T-cell (primary cell): Measurements from ENCODE around the gene CAD. TPM values are rescaled to one million over a fixed set of nuclear protein-coding genes. Genes with fewer than 3 reads are reported as not detected.

Experiments used
- ATAC-seq, 4 experiments: fragments of 200-7000 bp in 3 of 4; fragments of 150-1000 bp in 1 of 4; cut with Tn5 transposase; replicated peaks in 1 of 4; 1 replicate in 3 of 4; 2 replicates in 1 of 4; pipeline ENCODE4 v1.10.0; 2021; ENCODE audit warnings: moderate library complexity in 3 of 4, mild to moderate bottlenecking in 2 of 4, moderate number of reproducible peaks in 1 of 4
- CTCF ChIA-PET, 2 donors: fragments of 300-600 bp; sonication (Branson Sonifier 250); formaldehyde crosslinking; loops; one replicate each; lab custom pipeline; 2022; ENCODE audit warnings: antibody characterized with exemption in 2 of 2; lab: Charles Lee
- POLR2A ChIA-PET, 2 donors: fragments of 300-600 bp; sonication (Branson Sonifier 250); formaldehyde crosslinking; loops; one replicate each; lab custom pipeline; 2022; ENCODE audit warnings: antibody characterized with exemption in 2 of 2; lab: Charles Lee
- DNase-seq, 35 experiments: peaks; one replicate each; pipeline versions ENCODE4 v3.0.0 to v3.0.0-alpha.2; 2013 to 2023
- H3K27ac ChIP-seq: one replicate; pipeline ENCODE4 v1.5.1; 2013; ENCODE audit warnings: low read length
- H3K27me3 ChIP-seq, 2 experiments: replicated peaks in 1 of 2; 1 replicate in 1 of 2; 2 replicates in 1 of 2; pipeline versions ENCODE4 v1.6.1 to v1.7.0; 2013; ENCODE audit warnings: low read length in 1 of 2, mixed read lengths in 1 of 2; ENCODE audit not compliant: control insufficient read depth in 2 of 2, insufficient read depth in 2 of 2; ENCODE audit errors: extremely low read depth in 1 of 2
- H3K36me3 ChIP-seq, 2 donors: 1 replicate in 1 of 2; 2 replicates in 1 of 2; pipeline versions ENCODE4 v1.6.1 to v1.7.0; 2013; ENCODE audit warnings: low read length in 1 of 2; ENCODE audit not compliant: control insufficient read depth in 2 of 2, insufficient read depth in 1 of 2; ENCODE audit errors: extremely low read depth in 1 of 2
- H3K4me1 ChIP-seq, 2 experiments: 1 replicate in 1 of 2; 2 replicates in 1 of 2; pipeline versions ENCODE4 v1.6.1 to v1.7.0; 2013; ENCODE audit warnings: low read length in 2 of 2, mixed read lengths in 1 of 2; ENCODE audit not compliant: insufficient read depth in 2 of 2, control insufficient read depth in 1 of 2; ENCODE audit errors: extremely low read depth in 1 of 2
- H3K4me3 ChIP-seq, 2 donors: 1 replicate in 1 of 2; 2 replicates in 1 of 2; pipeline versions ENCODE4 v1.5.1 to v1.7.0; 2013; ENCODE audit warnings: mild to moderate bottlenecking in 2 of 2, low read length in 1 of 2, moderate library complexity in 1 of 2; ENCODE audit not compliant: control insufficient read depth in 1 of 2; ENCODE audit errors: extremely low read depth in 1 of 2
- H3K9me3 ChIP-seq: 2 replicates; pipeline ENCODE4 v1.7.0; 2013
- H3K27ac Mint-ChIP-seq, 2 donors: one replicate each; pipeline ENCODE4 v1.8.0; 2020 to 2021; ENCODE audit warnings: mild to moderate bottlenecking in 2 of 2, mixed read lengths in 2 of 2
- H3K27me3 Mint-ChIP-seq, 2 donors: one replicate each; pipeline ENCODE4 v1.8.0; 2021 to 2022; ENCODE audit warnings: mixed read lengths in 2 of 2
- H3K36me3 Mint-ChIP-seq: one replicate; pipeline ENCODE4 v1.8.0; 2021; ENCODE audit warnings: mixed read lengths
- H3K4me1 Mint-ChIP-seq, 3 donors: one replicate each; pipeline ENCODE4 v1.8.0; 2020 to 2022; ENCODE audit warnings: mixed read lengths in 3 of 3, mild to moderate bottlenecking in 1 of 3
- H3K4me3 Mint-ChIP-seq, 3 donors: one replicate each; pipeline ENCODE4 v1.8.0; 2020 to 2022; ENCODE audit warnings: mild to moderate bottlenecking in 3 of 3, mixed read lengths in 3 of 3, moderate library complexity in 3 of 3
- H3K9me3 Mint-ChIP-seq, 3 donors: one replicate each; pipeline ENCODE4 v1.8.0; 2020 to 2022; ENCODE audit warnings: mixed read lengths in 3 of 3
- WGBS: methylation state at CpG from one replicate; pipeline ENCODE4 v1.1.5; 2013; ENCODE audit warnings: missing lambda C conversion rate; ENCODE audit not compliant: insufficient coverage; 5-methylcytosine and 5-hydroxymethylcytosine counted together
- total RNA-seq, 35 experiments: library from RNA in 6 of 35; stranded (reverse) in 6 of 35; fragments of 120-200 nt in 1 of 35; gene quantifications; one replicate each; pipeline versions ENCODE4 v1.2.1 to v1.2.4 and lab custom pipeline; 2013 to 2026

Gene CAD
- total RNA-seq, 5 donors from 2014 or later (not counting 1 experiment from before 2014, with no cell fraction given): 38.5 to 78.2 (median 65.4) TPM

DNA sequence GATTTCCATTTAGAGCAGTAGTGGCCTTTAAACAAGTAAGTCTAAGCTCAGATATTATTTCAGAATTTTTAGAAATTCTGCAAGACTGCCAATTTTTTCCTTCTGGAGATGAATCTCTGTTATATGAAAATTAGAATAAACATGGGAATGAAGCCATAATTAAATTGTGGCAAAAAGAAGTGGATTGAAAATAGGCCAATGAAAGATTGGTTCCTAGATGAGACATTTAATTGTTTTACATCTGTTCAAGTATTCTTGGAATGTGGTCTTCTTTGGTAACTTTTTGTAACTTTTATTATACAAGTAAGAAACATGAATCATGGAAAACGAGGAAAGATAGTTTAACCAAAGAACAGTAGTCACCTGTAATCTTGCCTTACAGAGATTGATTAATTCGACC, 10.3 kb downstream of the CAD start:
- ChIA-PET POLR2A (interaction anchor here in 1 of 2 donors (0.7 kb wide), 1 partner anchor 96 kb away, joined by 3 read pairs; no protein-coding TSS in a partner anchor), CTCF (no interaction called here)
- Histone ChIP-seq H3K4me1 (no peaks in the 10 kb centered on the region), H3K9me3 (no peaks in the 10 kb centered on the region), H3K36me3 (peaks cover 12 to 74% of the 10 kb centered on the region in 2 donors), H3K4me3 (no peak overlapping the region), H3K27me3 (no peaks in the 10 kb centered on the region), H3K27ac (no peak overlapping the region)
- no peaks in the 10 kb centered on the region for H3K27me3 Mint-ChIP-seq
- no peak overlapping the region for H3K4me3 Mint-ChIP-seq
- H3K36me3 Mint-ChIP-seq: peaks cover 59% of the 10 kb centered on the region
- WGBS: no CpG with 5 or more reads among the region's 2 CpGs
- ATAC-seq (no peak), DNase-seq (no peak)
- no peaks in the 10 kb centered on the region for H3K9me3 Mint-ChIP-seq
- H3K4me1 Mint-ChIP-seq: no peaks in the 10 kb centered on the region
- H3K27ac Mint-ChIP-seq: no peak overlapping the region

DNA sequence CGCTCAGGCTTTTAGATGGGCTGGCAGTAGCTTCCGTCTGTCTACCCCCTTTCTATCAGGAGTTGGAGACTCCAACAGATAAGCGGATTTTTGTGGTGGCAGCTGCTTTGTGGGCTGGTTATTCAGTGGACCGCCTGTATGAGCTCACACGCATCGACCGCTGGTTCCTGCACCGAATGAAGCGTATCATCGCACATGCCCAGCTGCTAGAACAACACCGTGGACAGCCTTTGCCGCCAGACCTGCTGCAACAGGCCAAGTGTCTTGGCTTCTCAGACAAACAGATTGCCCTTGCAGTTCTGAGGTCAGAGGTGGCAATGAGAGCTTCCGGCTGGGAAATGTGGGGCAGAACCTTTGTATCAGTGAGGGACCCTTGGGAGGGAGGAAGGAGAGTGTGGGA, 14.8 kb downstream of the CAD start:
- Mint-ChIP-seq H3K9me3 (no peaks in the 10 kb centered on the region), H3K27me3 (no peaks in the 10 kb centered on the region), H3K27ac (no peak overlapping the region), H3K4me3 (no peak overlapping the region), H3K4me1 (no peaks in the 10 kb centered on the region), H3K36me3 (peaks cover 65% of the 10 kb centered on the region)
- DNase-seq (no peak), ATAC-seq (no peak)
- Histone ChIP-seq H3K9me3 (no peaks in the 10 kb centered on the region), H3K27me3 (no peaks in the 10 kb centered on the region), H3K36me3 (peaks cover 31 to 76% of the 10 kb centered on the region in 2 donors), H3K27ac (no peak overlapping the region), H3K4me1 (no peaks in the 10 kb centered on the region), H3K4me3 (no peak overlapping the region)
- WGBS: 94% methylated on average over 13 of the region's 13 CpGs
- ChIA-PET POLR2A (interaction anchor here in 1 of 2 donors (0.5 kb wide), 1 partner anchor 95 kb away, joined by 8 read pairs; no protein-coding TSS in a partner anchor), CTCF (no interaction called here)

GRCh38 chr2:27233341-27233740, 16.2 kb downstream of the CAD start:
- no peaks in the 10 kb centered on the region for H3K4me1 Mint-ChIP-seq
- no peaks in the 10 kb centered on the region for H3K4me1 ChIP-seq
- CTCF ChIA-PET: no interaction called here
- no peak overlapping the region for H3K27ac ChIP-seq
- H3K4me3 Mint-ChIP-seq: no peak overlapping the region
- peaks cover 58% of the 10 kb centered on the region for H3K36me3 Mint-ChIP-seq
- peaks cover 41 to 79% of the 10 kb centered on the region in 2 donors for H3K36me3 ChIP-seq
- no peak overlapping the region for H3K27ac Mint-ChIP-seq
- no peaks in the 10 kb centered on the region for H3K9me3 Mint-ChIP-seq
- no peaks in the 10 kb centered on the region for H3K27me3 ChIP-seq
- 94% methylated on average over 12 of the region's 14 CpGs for WGBS
- H3K27me3 Mint-ChIP-seq: no peaks in the 10 kb centered on the region
- no peak for DNase-seq
- H3K9me3 ChIP-seq: no peaks in the 10 kb centered on the region
- no peak for ATAC-seq
- POLR2A ChIA-PET: no interaction called here
- H3K4me3 ChIP-seq: no peak overlapping the region

- Histone ChIP-seq H3K4me1 (no peaks in the 10 kb centered on the region), H3K27me3 (no peaks in the 10 kb centered on the region), H3K36me3 (peaks cover 61 to 96% of the 10 kb centered on the region in 2 donors), H3K27ac (no peak overlapping the region), H3K4me3 (no peak overlapping the region), H3K9me3 (no peaks in the 10 kb centered on the region)
- H3K9me3 Mint-ChIP-seq: no peaks in the 10 kb centered on the region
- ChIA-PET CTCF (interaction anchor here in 1 of 2 donors (0.6 kb wide), 1 partner anchor 219 kb away, joined by 3 read pairs; no protein-coding TSS in a partner anchor), POLR2A (interaction anchor here (0.6 kb wide), 2 partner anchors 151 to 166 kb away, joined by 3 to 4 read pairs; no protein-coding TSS in a partner anchor)
- H3K27me3 Mint-ChIP-seq: no peaks in the 10 kb centered on the region
- H3K4me1 Mint-ChIP-seq: no peaks in the 10 kb centered on the region
- no peak overlapping the region for H3K4me3 Mint-ChIP-seq
- DNase-seq (no peak), ATAC-seq (no peak)
- over 99% methylated on average over 11 of the region's 12 CpGs for WGBS
- H3K36me3 Mint-ChIP-seq: peaks cover 72% of the 10 kb centered on the region
- H3K27ac Mint-ChIP-seq: no peak overlapping the region
These were observed 19.0 kb downstream of the CAD start for GRCh38 chr2:27236136-27236535.

GRCh38 chr2:27236626-27237025, 19.5 kb downstream of the CAD start:
- no peaks in the 10 kb centered on the region for H3K9me3 ChIP-seq
- no peaks in the 10 kb centered on the region for H3K27me3 ChIP-seq
- H3K27ac Mint-ChIP-seq: no peak overlapping the region
- POLR2A ChIA-PET: no interaction called here
- DNase-seq: no peak
- H3K27ac ChIP-seq: no peak overlapping the region
- peaks cover 60 to 96% of the 10 kb centered on the region in 2 donors for H3K36me3 ChIP-seq
- peaks cover 72% of the 10 kb centered on the region for H3K36me3 Mint-ChIP-seq
- ATAC-seq: no peak
- H3K9me3 Mint-ChIP-seq: no peaks in the 10 kb centered on the region
- H3K27me3 Mint-ChIP-seq: no peaks in the 10 kb centered on the region
- H3K4me1 Mint-ChIP-seq: peaks cover 0 to under 1% (median 0%) of the 10 kb centered on the region in 3 donors
- WGBS: 100% methylated on average over 2 of the region's 3 CpGs
- no peak overlapping the region for H3K4me3 Mint-ChIP-seq
- CTCF ChIA-PET: interaction anchor here in 1 of 2 donors (0.6 kb wide), 1 partner anchor 219 kb away, joined by 3 read pairs; no protein-coding TSS in a partner anchor
- H3K4me1 ChIP-seq: peaks cover 0 to under 1% of the 10 kb centered on the region in 2 experiments
- no peak overlapping the region for H3K4me3 ChIP-seq

GRCh38 chr2:27237341-27237945, 20.3 kb downstream of the CAD start:
- Histone ChIP-seq H3K27ac (no peak overlapping the region), H3K36me3 (peaks cover 64 to 95% of the 10 kb centered on the region in 2 donors), H3K4me1 (peaks cover 0 to 9% of the 10 kb centered on the region in 2 experiments), H3K9me3 (no peaks in the 10 kb centered on the region), H3K4me3 (no peak overlapping the region), H3K27me3 (no peaks in the 10 kb centered on the region)
- peaks cover 6 to 7% (median 6%) of the 10 kb centered on the region in 3 donors for H3K4me1 Mint-ChIP-seq
- ChIA-PET POLR2A (no interaction called here), CTCF (no interaction called here)
- no peak overlapping the region for H3K27ac Mint-ChIP-seq
- no peak for ATAC-seq
- no peak overlapping the region for H3K4me3 Mint-ChIP-seq
- no peaks in the 10 kb centered on the region for H3K27me3 Mint-ChIP-seq
- H3K9me3 Mint-ChIP-seq: no peaks in the 10 kb centered on the region
- H3K36me3 Mint-ChIP-seq: peaks cover 66% of the 10 kb centered on the region
- 99% methylated on average over 12 of the region's 15 CpGs for WGBS
- DNase-seq: no peak
